T-helper 1 cell treated with Interleukin-12 subunit alpha and Interleukin-12 subunit beta and Interleukin-4 antibody, amounts not matched to agents 30 μg/mL and 1 μg/mL, for 36 hours (primary cell): ENCODE results near the gene DENND6B.
"Not testable (repeated sequence)": the region's sequence is repeated elsewhere in the genome, so short reads cannot be mapped to it uniquely, and the experiment has no call there.

ENCODE experiments used
- H3K27ac Mint-ChIP-seq: one replicate; pipeline ENCODE4 v1.8.0; 2021; ENCODE audit warnings: mild to moderate bottlenecking, mixed read lengths
- H3K27me3 Mint-ChIP-seq: one replicate; pipeline ENCODE4 v1.8.0; 2021; ENCODE audit warnings: low read depth, mixed read lengths
- H3K36me3 Mint-ChIP-seq: one replicate; pipeline ENCODE4 v1.8.0; 2021; ENCODE audit warnings: low read depth, mixed read lengths
- H3K4me1 Mint-ChIP-seq: one replicate; pipeline ENCODE4 v1.8.0; 2021; ENCODE audit warnings: low read depth, mixed read lengths
- H3K4me3 Mint-ChIP-seq: one replicate; pipeline ENCODE4 v1.8.0; 2021; ENCODE audit warnings: mild to moderate bottlenecking, moderate library complexity, mixed read lengths
- H3K9me3 Mint-ChIP-seq: one replicate; pipeline ENCODE4 v1.8.0; 2021; ENCODE audit warnings: mixed read lengths

Gene DENND6B

GRCh38 chr22:50347157-50347556 is 20.3 kb upstream of the DENND6B start:
- Mint-ChIP-seq H3K27me3 (no peaks in the 10 kb centered on the region), H3K4me3 (no peak overlapping the region), H3K27ac (no peak overlapping the region), H3K9me3 (no peaks in the 10 kb centered on the region), H3K36me3 (no peaks in the 10 kb centered on the region), H3K4me1 (no peaks in the 10 kb centered on the region)

- H3K4me3 Mint-ChIP-seq, result peak overlapping the region; percentile 31
- H3K4me1 Mint-ChIP-seq, result peaks cover 2% of the 10 kb centered on the region
- peak overlapping the region; percentile 52 for H3K27ac Mint-ChIP-seq
- H3K27me3 Mint-ChIP-seq, result no peaks in the 10 kb centered on the region
- no peaks in the 10 kb centered on the region for H3K9me3 Mint-ChIP-seq
- no peaks in the 10 kb centered on the region for H3K36me3 Mint-ChIP-seq
Observed at GRCh38 chr22:50346470-50346869, 19.7 kb upstream of the DENND6B start.

- Mint-ChIP-seq H3K36me3 (no peaks in the 10 kb centered on the region), H3K4me3 (peak overlapping the region; percentile 60), H3K27ac (no peak overlapping the region)
Observed at GRCh38 chr22:50343541-50343935, 16.7 kb upstream of the DENND6B start.

GRCh38 chr22:50342651-50343540 is 16.1 kb upstream of the DENND6B start, which contains the start of gene PPP6R2:
Gene PPP6R2, plus strand, starts transcription at chr22:50343327. Its CDS starts 50,582 bp downstream, at chr22:50393909.
- peak within 1 kb of the TSS; percentile 85 for H3K27ac Mint-ChIP-seq
- H3K4me3 Mint-ChIP-seq, result peak within 1 kb of the TSS; percentile 73
- peaks cover 4% of the 10 kb centered on the region for H3K4me1 Mint-ChIP-seq
- H3K9me3 Mint-ChIP-seq, result no peaks in the 10 kb centered on the region
- H3K36me3 Mint-ChIP-seq, result no peaks in the 10 kb centered on the region
- H3K27me3 Mint-ChIP-seq, result no peaks in the 10 kb centered on the region

More at GRCh38 chr22:50343541-50343935, 16.7 kb upstream of the DENND6B start:
- H3K9me3 Mint-ChIP-seq, result no peaks in the 10 kb centered on the region
- peaks cover 4% of the 10 kb centered on the region for H3K4me1 Mint-ChIP-seq
- no peaks in the 10 kb centered on the region for H3K27me3 Mint-ChIP-seq

GRCh38 chr22:50341977-50342650 is 15.3 kb upstream of the DENND6B start:
- no peaks in the 10 kb centered on the region for H3K9me3 Mint-ChIP-seq
- H3K4me1 Mint-ChIP-seq, result peaks cover 4% of the 10 kb centered on the region
- H3K4me3 Mint-ChIP-seq, result peak overlapping the region; percentile 73
- H3K36me3 Mint-ChIP-seq, result no peaks in the 10 kb centered on the region
- H3K27me3 Mint-ChIP-seq, result no peaks in the 10 kb centered on the region
- H3K27ac Mint-ChIP-seq, result peak overlapping the region; percentile 85

- Mint-ChIP-seq H3K27me3 (no peaks in the 10 kb centered on the region), H3K27ac (no peak overlapping the region), H3K9me3 (no peaks in the 10 kb centered on the region), H3K4me1 (peaks cover 4% of the 10 kb centered on the region), H3K4me3 (no peak overlapping the region), H3K36me3 (no peaks in the 10 kb centered on the region)
Observed at GRCh38 chr22:50339945-50340879, 13.4 kb upstream of the DENND6B start.

GRCh38 chr22:50338860-50339462 is 12.1 kb upstream of the DENND6B start:
- Mint-ChIP-seq H3K9me3 (no peaks in the 10 kb centered on the region), H3K36me3 (no peaks in the 10 kb centered on the region), H3K4me1 (peaks cover 4% of the 10 kb centered on the region), H3K27me3 (no peaks in the 10 kb centered on the region), H3K4me3 (no peak overlapping the region), H3K27ac (no peak overlapping the region)

- H3K4me3 Mint-ChIP-seq, result no peak overlapping the region
- H3K9me3 Mint-ChIP-seq, result no peaks in the 10 kb centered on the region
- no peaks in the 10 kb centered on the region for H3K27me3 Mint-ChIP-seq
- peaks cover 4% of the 10 kb centered on the region for H3K4me1 Mint-ChIP-seq
- H3K36me3 Mint-ChIP-seq, result no peaks in the 10 kb centered on the region
- no peak overlapping the region for H3K27ac Mint-ChIP-seq
Observed at GRCh38 chr22:50338042-50338573, 11.3 kb upstream of the DENND6B start.

GRCh38 chr22:50337262-50338041 is 10.6 kb upstream of the DENND6B start:
- Mint-ChIP-seq H3K36me3 (no peaks in the 10 kb centered on the region), H3K27me3 (no peaks in the 10 kb centered on the region), H3K4me1 (peaks cover 4% of the 10 kb centered on the region), H3K4me3 (no peak overlapping the region), H3K27ac (no peak overlapping the region), H3K9me3 (no peaks in the 10 kb centered on the region)

- H3K27ac Mint-ChIP-seq, H3K27me3 Mint-ChIP-seq, H3K4me1 Mint-ChIP-seq, H3K4me3 Mint-ChIP-seq, H3K9me3 Mint-ChIP-seq, H3K36me3 Mint-ChIP-seq: not testable (repeated sequence)
Observed at GRCh38 chr22:50334433-50334832, 7.6 kb upstream of the DENND6B start.

- Mint-ChIP-seq H3K27ac (no peak overlapping the region), H3K9me3 (no peaks in the 10 kb centered on the region), H3K4me1 (peaks cover 10% of the 10 kb centered on the region), H3K36me3 (no peaks in the 10 kb centered on the region), H3K4me3 (no peak overlapping the region), H3K27me3 (peaks cover 23% of the 10 kb centered on the region)
Observed at GRCh38 chr22:50329236-50329635, 2.4 kb upstream of the DENND6B start.

GRCh38 chr22:50327711-50328019 is 853 bp upstream of the DENND6B start:
- H3K36me3 Mint-ChIP-seq, result no peaks in the 10 kb centered on the region
- no peaks in the 10 kb centered on the region for H3K9me3 Mint-ChIP-seq

GRCh38 chr22:50326225-50326955 is 422 bp downstream of the DENND6B start:
- Mint-ChIP-seq H3K27me3 (peaks cover 23% of the 10 kb centered on the region), H3K36me3 (no peaks in the 10 kb centered on the region), H3K9me3 (no peaks in the 10 kb centered on the region), H3K4me3 (peak overlapping the region; percentile 85), H3K27ac (peak overlapping the region; percentile 69), H3K4me1 (peaks cover 10% of the 10 kb centered on the region)

More at GRCh38 chr22:50327711-50328019, 853 bp upstream of the DENND6B start:
- peak overlapping the region; percentile 84 for H3K4me3 Mint-ChIP-seq
- H3K4me1 Mint-ChIP-seq, result peaks cover 10% of the 10 kb centered on the region
- peaks cover 23% of the 10 kb centered on the region for H3K27me3 Mint-ChIP-seq
- peak overlapping the region; percentile 84 for H3K27ac Mint-ChIP-seq
